ENCODE measurements around the gene ADD3.
"Not testable (repeated sequence)": the region's sequence is repeated elsewhere in the genome, so short reads cannot be mapped to it uniquely, and the experiment has no call there.

ADD3 gene

GRCh38 chr10:110113670-110114337, 106.0 kb downstream of the ADD3 start:
- no peak for DNase-seq

- DNase-seq = not testable (repeated sequence)
Measured at GRCh38 chr10:110114668-110115067, 106.9 kb downstream of the ADD3 start.

- no peak for DNase-seq
Measured at GRCh38 chr10:110115784-110116520, 108.2 kb downstream of the ADD3 start.

GRCh38 chr10:110118891-110119621, 111.3 kb downstream of the ADD3 start:
- no peak for DNase-seq

GRCh38 chr10:110123594-110123993, 115.8 kb downstream of the ADD3 start:
- DNase-seq = no peak

- no peak for DNase-seq
Measured at GRCh38 chr10:110129490-110129889, 121.7 kb downstream of the ADD3 start.

GRCh38 chr10:110134917-110135316, 127.1 kb downstream of the ADD3 start:
- DNase-seq = no peak

GRCh38 chr10:110135836-110136235, 128.1 kb downstream of the ADD3 start:
- DNase-seq = not testable (repeated sequence)

GRCh38 chr10:110137142-110137545, 129.4 kb downstream of the ADD3 start:
- peak; percentile 7 for DNase-seq

GRCh38 chr10:110138197-110138812, 130.5 kb downstream of the ADD3 start:
- peak; percentile 27 for DNase-seq

- DNase-seq = no peak
Measured at GRCh38 chr10:110141185-110141584, 133.4 kb downstream of the ADD3 start.

GRCh38 chr10:110141871-110142635, 134.3 kb downstream of the ADD3 start:
- DNase-seq = no peak

- DNase-seq = no peak
Measured at GRCh38 chr10:110142965-110143364, 135.2 kb downstream of the ADD3 start.

- DNase-seq = no peak
Measured at GRCh38 chr10:110144507-110144906, 136.7 kb downstream of the ADD3 start.

GRCh38 chr10:110147961-110148360, 140.2 kb downstream of the ADD3 start:
- no peak for DNase-seq

GRCh38 chr10:110149259-110149658, 141.5 kb downstream of the ADD3 start:
- DNase-seq = no peak

- DNase-seq = no peak
Measured at GRCh38 chr10:110150046-110150445, 142.3 kb downstream of the ADD3 start.

GRCh38 chr10:110150981-110151380, 143.2 kb downstream of the ADD3 start:
- DNase-seq = no peak

- peak; percentile 29 for DNase-seq
Measured at GRCh38 chr10:110151467-110151866, 143.7 kb downstream of the ADD3 start.

GRCh38 chr10:110151971-110152370, 144.2 kb downstream of the ADD3 start:
- no peak for DNase-seq

- DNase-seq = no peak
Measured at GRCh38 chr10:110153396-110153795, 145.6 kb downstream of the ADD3 start.

GRCh38 chr10:110156046-110156445, 148.3 kb downstream of the ADD3 start:
- no peak for DNase-seq
